HG03196 (cell line): ENCODE measurements around the gene REST.
"Not testable (repeated sequence)": the region's sequence is repeated elsewhere in the genome, so short reads cannot be mapped to it uniquely, and the experiment has no call there.

Source experiments
- ATAC-seq: cut with Tn5 transposase; IDR thresholded peaks from one replicate; pipeline ENCODE4 v1.9.1; 2021; ENCODE audit not compliant: unreplicated experiment

Gene REST

DNA sequence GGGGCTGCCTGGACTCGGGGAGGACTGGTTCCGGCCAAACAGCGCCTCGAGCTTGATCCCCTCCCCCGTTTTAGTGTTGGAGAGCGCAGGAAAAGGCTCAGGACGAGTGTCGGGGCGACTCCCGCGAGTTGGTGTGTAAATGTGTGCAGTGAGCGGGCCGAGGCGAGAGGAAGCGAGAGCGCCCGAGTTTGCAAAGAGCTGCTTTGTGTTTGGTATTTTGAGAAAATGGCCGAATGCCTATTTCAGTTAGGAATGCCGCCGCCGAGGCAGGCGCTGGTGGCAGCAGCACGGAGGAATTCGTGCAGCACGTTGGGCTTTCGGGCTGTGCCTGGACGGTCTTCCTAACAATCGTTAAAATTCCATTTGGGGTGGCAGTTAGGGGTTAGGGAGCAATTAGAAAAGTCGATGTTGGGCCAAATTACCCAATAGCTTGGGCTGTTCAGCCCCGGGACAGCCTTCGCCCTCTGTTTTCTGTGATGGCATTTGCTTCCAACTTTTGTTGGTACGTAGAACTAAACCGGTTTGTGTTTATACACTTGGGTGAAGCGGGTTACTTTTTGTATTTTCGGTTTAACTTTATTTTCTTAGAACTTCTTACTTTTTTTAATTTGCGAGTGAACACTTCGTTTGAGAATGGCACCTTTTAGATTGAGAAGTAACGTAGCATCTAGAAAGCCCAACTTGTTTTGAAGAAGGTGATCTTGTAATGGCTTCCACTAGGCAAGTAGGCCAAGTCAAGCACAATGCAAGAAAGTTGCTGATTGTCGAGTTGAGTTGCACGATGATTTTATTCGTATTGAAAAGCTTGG lies 1.6 kb downstream of the REST start:
- ATAC-seq, result peak; percentile 32

DNA sequence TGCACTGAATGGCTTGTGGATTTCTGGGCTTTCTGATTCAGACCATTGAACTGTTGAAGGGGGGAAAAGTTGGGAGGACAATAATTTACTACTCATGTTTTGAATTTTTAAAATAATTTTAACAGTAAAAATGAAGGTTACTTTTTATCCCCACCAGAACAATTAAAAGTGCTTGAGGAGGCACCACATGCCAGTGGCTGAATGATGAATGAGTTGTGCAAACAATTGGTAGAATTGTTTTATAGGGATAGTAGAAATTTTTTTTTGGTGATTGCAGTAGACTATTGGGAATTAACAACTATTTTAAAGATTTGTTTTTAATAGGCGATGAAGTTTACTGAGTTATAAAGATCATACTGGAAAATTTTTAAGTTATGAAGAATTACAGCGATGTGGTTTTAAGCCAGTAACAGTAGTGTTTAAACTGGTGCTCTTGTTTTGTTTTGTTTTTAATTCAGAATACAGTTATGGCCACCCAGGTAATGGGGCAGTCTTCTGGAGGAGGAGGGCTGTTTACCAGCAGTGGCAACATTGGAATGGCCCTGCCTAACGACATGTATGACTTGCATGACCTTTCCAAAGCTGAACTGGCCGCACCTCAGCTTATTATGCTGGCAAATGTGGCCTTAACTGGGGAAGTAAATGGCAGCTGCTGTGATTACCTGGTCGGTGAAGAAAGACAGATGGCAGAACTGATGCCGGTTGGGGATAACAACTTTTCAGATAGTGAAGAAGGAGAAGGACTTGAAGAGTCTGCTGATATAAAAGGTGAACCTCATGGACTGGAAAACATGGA lies 2.7 kb downstream of the REST start:
- ATAC-seq, result no peak

DNA sequence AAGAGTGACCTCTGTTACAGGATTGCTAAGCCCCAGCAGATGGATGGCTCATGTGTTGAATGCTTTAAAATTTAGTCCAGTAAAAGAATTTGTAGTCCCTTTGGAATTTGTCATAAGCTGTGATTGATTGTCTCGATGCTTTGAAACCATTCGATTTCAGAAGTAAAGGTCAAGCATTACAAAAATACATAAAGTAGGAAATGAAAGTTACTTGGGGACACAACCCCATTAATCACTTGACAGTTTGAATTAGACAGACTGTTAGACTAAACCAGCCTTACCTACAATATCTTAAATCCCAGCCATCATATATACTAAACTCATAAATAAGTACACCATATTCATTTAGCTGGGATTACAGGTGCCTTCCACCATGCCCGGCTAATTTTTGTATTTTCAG lies 6.6 kb downstream of the REST start:
- no peak for ATAC-seq

DNA sequence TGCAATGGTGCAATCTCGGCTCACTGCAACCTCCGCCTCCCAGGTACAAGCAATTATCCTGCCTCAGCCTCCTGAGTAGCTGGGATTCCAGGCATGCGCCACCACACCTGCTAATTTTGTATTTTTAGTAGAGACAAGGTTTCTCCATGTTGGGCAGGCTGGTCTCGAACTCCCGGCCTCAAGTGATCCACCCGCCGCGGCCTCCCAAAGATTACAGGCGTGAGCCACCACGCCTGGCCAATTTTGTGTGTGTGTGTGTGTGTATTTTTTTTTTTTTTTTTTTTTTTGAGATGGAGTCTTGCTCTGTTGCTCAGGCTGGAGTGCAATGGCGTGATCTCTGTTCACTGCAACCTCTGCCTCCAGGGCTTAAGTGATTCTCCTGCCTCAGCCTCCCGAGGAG lies 7.3 kb downstream of the REST start:
- not testable (repeated sequence) for ATAC-seq

DNA sequence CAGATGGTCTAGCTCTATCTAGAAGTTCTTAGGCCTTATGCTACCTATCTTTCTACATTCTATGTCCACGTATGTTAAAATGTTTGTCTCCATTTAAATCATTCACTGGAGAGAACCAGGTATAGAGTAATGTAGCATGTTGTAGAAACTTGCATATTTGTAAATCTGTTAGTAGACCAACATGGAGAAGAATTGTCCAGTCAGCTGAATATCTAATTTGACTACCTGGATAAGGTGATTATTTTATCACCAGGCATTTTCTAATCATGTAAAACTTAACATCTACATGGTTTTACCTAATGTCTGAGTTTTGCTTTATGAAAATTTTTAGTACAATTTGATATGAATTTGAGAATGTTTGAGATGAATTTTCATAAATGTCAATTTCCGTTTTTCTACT lies 19.5 kb downstream of the REST start:
- no peak for ATAC-seq

DNA sequence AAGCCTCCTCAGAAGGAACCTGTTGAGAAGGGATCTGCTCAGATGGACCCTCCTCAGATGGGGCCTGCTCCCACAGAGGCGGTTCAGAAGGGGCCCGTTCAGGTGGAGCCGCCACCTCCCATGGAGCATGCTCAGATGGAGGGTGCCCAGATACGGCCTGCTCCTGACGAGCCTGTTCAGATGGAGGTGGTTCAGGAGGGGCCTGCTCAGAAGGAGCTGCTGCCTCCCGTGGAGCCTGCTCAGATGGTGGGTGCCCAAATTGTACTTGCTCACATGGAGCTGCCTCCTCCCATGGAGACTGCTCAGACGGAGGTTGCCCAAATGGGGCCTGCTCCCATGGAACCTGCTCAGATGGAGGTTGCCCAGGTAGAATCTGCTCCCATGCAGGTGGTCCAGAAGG lies 22.9 kb downstream of the REST start:
- ATAC-seq, result no peak

DNA sequence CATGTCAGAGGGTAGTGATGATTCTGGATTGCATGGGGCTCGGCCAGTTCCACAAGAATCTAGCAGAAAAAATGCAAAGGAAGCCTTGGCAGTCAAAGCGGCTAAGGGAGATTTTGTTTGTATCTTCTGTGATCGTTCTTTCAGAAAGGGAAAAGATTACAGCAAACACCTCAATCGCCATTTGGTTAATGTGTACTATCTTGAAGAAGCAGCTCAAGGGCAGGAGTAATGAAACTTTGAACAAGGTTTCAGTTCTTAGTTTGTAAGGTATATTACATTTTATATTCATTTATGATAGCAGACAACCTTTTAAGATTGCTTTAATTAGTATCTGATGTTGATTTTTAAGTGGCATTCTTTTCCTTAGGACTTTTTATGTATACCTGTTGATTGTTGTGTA lies 24.2 kb downstream of the REST start:
- no peak for ATAC-seq

DNA sequence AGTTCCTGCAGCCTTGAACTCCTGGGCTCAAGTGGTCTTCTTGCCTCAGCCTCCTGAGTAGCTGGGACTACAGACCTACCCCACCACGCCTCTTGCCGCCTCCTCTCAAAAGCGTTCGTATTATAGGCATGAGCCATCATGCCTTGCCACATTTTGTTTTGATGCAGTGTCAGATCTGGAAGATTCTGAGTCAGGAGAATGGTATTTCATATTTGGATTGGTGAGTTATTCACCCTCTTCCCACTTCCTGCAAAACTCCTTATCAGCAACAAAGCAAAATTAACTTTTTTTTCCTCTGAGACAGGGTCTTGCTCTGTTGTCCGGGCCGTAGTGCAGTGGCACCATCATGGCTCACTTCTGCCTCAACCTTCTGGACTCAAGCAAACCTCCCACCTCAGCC lies 29.6 kb downstream of the REST start:
- no peak for ATAC-seq

DNA sequence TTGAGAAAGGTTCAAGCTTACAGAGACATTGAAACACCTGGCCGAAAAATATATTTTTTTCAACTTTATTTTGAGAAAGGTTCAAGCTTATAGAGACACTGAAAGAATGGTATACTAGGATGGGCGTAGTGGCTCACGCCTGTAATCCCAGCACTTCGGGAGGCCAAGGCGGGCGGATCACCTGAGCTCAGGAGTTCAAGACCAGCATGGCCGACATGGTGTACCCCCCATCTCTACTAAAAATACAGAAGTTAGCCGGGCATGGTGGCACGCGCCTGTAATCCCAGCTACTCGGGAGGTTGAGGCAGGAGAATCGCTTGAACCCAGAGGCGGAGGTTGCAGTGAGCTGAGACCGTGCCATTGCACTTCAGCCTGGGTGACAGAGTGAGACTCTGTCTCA lies 32.1 kb downstream of the REST start:
- ATAC-seq, result not testable (repeated sequence)

DNA sequence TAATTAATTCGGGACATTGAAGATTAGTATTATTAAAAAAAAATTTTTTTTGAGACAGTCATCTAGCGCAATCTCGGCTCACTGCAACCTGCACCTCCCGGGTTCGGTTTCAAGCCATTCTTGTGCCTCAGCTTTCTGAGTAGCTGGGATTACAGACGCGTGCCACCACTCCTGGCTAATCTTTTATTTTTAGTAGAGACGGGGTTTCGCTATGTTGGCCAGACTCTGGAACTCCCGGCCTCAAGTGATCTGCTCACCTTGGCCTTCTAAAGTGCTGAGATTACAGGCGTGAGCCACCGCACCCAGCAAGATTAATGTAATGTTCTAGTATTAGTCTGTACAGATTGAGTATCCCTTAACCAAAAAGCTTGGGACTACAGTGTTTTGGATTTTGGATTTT lies 32.7 kb downstream of the REST start:
- no peak for ATAC-seq

DNA sequence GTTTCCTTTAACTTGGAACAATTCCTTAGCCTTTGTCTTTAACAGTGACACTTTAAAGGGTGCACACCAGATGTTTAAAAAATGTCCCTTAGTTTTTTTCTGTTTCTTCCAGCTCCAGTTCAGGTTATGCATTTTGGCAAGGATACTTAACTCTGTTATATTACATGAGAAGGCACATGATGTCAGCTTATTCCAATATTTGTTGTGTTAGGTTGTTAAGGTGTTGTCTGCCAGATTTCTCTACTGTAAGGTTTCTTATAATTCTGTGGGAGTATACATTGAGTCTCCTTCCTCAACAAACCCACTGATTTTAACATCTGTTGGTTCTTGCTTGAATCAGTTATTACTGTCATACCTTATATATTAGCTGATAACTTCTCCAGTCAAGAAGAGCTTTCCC lies 33.3 kb downstream of the REST start:
- ATAC-seq, result no peak

DNA sequence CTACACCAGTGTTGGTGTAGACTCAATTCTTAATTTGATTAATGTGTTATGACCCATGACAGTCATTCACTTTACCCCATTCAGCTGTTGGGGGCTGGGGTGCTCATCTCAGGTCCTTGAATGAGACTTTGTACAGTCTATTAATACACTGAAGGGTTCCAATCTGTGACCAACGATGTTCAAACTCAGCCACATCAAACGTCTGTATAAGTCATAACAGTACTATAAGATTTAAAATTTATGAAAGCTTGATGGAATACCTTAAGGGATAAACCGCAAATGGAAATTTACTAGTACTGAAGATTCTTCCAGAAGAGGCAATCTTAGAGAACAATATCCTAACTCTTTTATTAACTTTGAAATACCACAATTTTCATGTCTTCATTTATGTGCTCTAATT lies 33.7 kb downstream of the REST start:
- no peak for ATAC-seq

DNA sequence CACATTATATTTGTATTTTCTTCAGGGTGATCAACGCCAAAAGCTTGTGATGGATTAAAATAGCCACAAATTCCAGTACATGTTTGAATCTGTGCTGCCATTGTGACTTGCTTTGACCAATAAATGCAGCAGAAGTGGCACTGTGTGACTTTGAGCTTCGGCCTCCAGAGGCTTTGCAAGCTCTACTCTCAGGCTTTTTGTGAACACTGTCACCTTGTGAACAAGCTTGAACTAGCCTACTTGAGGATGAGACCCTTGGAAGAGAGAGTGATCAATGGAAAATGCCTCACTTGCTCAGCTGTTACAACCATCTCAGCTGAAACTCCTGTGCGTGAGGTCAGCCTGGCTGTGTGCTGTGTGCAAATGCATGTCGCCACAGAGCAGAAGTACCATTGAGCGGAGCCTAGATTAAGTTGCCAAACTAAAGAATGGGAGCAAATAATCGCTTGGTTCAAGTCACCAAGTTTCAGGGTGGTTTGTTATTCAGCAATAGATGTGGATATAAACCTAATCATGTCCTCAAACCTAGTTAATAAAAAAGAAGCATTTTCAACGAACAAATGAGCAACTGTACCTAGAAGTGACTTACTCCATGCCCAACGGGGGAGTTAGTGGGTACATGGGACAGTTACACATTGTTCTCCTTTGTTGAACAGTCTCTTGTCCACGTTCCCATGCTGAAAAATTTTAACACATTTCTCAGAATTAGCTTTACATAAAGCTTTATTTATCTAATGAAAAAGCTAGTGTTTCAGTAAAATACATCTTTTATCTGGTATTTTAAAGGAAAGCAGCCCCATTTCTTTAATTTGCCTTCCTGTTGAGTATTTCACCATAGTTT lies 46.2 kb downstream of the REST start:
- ATAC-seq, result no peak

DNA sequence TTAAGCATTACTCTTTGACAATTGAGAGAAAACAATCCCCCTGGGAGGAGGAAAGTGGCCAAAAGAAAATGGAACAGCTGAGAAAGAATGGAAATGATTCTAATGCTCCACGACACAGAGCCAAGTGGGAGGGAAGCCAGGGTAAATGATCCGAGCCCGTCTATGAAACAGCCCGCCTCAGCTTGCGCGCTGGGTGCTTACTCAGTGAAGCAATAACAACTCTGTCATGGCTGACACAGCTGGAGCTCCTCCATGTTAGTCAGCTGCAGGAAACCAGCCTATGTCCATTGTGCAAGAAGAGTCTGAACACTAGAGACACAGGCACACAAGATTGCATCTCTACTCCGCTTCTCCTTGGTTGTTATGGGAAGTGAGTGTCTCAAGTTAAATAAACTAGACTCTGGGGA lies 50.4 kb downstream of the REST start:
- ATAC-seq, result no peak

DNA sequence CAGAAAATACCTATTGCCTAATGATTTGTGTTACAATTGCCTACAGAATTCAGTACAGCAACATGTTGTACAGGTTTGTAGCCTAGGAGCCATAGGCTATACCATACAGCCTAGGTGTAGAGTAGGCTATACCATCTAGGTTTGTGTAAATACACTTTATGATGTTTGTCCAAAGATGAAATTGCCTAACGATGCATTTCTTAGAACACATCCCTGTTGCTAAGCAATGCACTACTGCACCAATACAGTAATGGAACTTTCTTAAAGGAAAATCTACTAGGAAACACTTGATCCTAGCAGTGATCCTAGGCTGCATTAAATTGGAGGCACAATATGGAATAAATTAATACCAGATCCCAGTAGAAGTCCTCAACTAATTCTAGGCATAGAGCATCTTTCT lies 51.4 kb downstream of the REST start:
- ATAC-seq, result no peak

DNA sequence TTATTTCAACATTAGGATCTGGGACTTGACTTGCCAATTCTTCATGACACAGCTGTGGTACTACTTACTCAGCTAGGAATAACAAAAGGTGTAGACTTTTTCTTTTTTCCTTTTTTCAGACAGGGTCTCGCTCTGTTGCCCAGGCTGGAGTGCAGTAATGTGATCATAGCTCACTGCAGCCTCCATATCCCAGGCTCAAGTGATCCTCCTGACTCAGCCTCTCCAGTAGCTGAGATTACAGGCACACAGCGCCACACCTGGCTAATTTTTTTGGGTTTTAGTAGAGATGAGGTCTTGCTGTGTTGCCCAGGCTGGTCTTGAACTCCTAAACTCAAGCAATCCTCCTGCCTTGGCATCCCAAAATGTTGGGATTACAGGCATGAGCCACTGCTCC lies 53.4 kb downstream of the REST start:
- ATAC-seq, result no peak

DNA sequence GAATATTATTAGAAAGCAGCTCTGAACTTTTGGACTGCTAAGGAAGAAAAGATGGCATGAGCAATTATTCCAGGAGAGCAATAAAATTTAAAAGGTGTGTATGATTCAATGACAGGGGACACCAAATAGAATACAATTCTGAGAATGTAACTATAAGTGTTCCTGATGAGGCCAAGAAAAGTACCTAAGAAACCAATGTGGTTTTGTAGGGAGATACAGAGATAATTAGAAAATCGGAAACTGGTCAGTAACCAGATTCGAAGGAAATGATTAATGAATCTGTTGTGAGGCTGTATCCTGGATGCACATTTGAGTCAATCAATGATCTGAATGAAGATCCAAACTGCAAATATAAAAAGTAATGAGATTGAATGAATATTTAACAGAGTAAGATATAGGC lies 63.7 kb downstream of the REST start:
- ATAC-seq, result no peak

DNA sequence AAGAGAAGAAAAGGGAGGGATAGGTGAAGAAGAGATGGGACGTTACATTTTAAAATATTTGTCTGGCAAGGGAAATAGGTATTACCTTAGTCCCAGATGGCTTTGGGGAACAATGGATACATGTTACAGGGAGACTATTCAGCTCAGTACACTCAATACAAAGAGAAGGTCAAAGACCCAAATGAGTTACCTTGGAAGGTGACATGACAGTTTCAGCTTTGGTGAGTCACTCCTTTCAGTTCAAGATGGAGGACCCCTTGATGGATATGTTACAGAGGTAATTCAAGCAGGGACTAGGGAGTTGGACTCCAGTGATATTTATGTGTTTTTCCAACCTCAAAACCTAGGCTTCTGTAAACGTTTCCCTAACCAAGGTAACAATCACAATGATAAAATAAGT lies 64.7 kb downstream of the REST start:
- ATAC-seq, result no peak

DNA sequence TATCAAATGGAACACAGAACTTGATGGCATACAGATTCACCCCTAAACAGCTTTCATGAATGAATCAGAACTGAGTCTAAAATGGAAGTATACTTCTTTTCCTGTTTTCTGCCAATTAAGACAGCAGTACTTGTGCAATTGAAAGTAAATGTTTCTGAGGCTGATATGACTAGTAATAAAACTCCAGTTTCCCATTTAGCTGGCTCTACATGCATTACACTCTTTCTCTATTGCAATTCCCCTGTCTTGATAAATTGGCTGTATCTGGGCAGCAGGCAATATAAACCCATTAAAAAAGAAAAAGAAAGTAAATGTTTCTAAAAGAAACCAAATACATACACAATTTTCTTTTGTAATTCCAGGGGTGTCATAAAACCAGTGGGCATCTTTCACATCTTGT lies 65.1 kb downstream of the REST start:
- ATAC-seq, result no peak

DNA sequence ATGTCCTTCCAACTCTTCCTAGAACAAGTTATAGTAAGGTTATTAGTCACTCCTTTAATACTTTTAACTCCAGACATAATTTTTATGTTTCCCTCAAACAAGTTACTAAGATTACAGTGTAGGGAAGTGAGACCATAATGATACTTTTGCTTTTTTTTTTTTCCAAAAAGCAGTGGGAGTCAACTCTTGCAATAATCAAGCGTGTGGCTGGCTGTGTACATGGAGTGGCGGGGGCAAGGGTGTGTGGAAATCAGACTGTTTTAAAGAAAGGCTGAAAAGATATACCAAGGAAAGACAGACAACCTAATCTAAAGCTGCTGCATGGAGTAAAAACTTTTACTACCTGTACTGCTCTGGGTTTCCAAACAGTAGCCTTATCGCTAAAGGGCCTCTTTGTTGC lies 65.6 kb downstream of the REST start:
- no peak for ATAC-seq

DNA sequence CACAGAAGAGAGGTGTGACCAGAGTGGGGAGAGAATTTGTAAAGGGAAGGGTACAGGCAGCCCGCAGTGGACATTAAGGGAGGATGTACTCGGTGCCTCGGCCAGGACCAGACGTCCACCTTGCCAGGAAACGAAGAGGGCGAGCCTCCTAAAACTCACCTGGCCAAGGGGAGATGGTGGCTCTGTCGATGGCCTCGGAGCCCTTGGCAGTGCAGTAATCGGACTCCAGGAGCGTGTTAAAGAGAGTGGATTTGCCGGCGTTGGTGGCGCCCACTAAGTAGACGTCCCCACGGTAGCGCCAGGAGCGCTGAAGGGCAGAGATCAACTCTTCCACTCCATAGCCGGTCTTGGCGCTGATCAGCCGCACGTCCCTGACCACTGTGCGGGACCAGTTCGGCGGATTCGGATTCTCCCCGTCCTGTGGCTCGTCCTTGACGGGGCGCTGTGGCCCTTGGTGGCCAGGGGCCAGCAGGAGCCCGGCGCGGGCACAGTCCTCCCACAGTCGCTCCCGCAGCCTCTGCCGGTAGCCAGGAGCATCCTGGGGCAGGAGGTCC lies 68.7 kb downstream of the REST start:
- peak; percentile 1 for ATAC-seq
